Panc1 (cell line): ENCODE results near the gene MYO1A. TPM values are rescaled to one million over a fixed set of nuclear protein-coding genes. Genes with fewer than 3 reads are reported as not detected.

ENCODE experiments used
- ATAC-seq: fragments of 200-7000 bp; cut with Tn5 transposase; 2 replicates; pipeline ENCODE4 v1.9.1; 2020; ENCODE audit warnings: mild to moderate bottlenecking, moderate library complexity
- BruUV-seq: library from RNA; stranded (reverse); fragments of 400-500 nt; replicated peaks from 2 replicates; lab custom pipeline; 2021; lab: Mats Ljungman, UMichigan
- CTCF ChIA-PET: fragments of 300-600 bp; sonication (Branson Sonifier 250); formaldehyde crosslinking; loops from one replicate; lab custom pipeline; 2022; ENCODE audit warnings: antibody characterized with exemption; lab: Charles Lee
- POLR2A ChIA-PET: fragments of 300-600 bp; sonication (Branson Sonifier 250); formaldehyde crosslinking; loops from one replicate; lab custom pipeline; 2022; ENCODE audit warnings: antibody characterized with exemption; lab: Charles Lee
- DNase-seq: peaks from one replicate; pipeline ENCODE4 v3.0.0-alpha.2; 2010; ENCODE audit warnings: low read depth, low spot score
- H3K27ac ChIP-seq: 2 replicates; pipeline ENCODE4 v1.5.1; 2011; ENCODE audit warnings: mild to moderate bottlenecking, low read length, inconsistent platforms
- H3K27me3 ChIP-seq: fragments of 200-500 bp; sonication (Bioruptor generic); 2 replicates; pipeline ENCODE4 v1.6.0; 2014; ENCODE audit warnings: low read length, inconsistent platforms; ENCODE audit not compliant: control insufficient read depth, insufficient read depth
- H3K36me3 ChIP-seq: fragments of 200-500 bp; sonication (Bioruptor generic); 2 replicates; pipeline ENCODE4 v1.5.1; 2014; ENCODE audit warnings: inconsistent platforms, mild to moderate bottlenecking, low read length, moderate library complexity; ENCODE audit not compliant: control insufficient read depth, insufficient read depth
- H3K4me1 ChIP-seq: 2 replicates; pipeline ENCODE4 v1.5.1; 2011; ENCODE audit warnings: inconsistent platforms, mild to moderate bottlenecking, low read length, moderate library complexity; ENCODE audit not compliant: control insufficient read depth, insufficient read depth
- H3K4me3 ChIP-seq, 2 experiments: 2 replicates each; pipeline ENCODE4 v1.5.1; 2011 to 2012; ENCODE audit warnings: low read depth in 2 of 2, low read length in 2 of 2, mild to moderate bottlenecking in 2 of 2, inconsistent platforms in 1 of 2, moderate library complexity in 1 of 2
- H3K9me3 ChIP-seq: fragments of 200-500 bp; sonication (Bioruptor generic); 2 replicates; pipeline ENCODE4 v1.5.1; 2014; ENCODE audit warnings: low read depth, mild to moderate bottlenecking, inconsistent platforms, low read length, moderate library complexity; ENCODE audit not compliant: control insufficient read depth, insufficient read depth
- CTCF ChIP-seq: fragments of 450-650 bp; IDR thresholded peaks from 2 replicates; pipeline ENCODE4 v1.5.1; 2017; ENCODE audit warnings: mild to moderate bottlenecking
- POLR2AphosphoS5 ChIP-seq: IDR thresholded peaks from 2 replicates; pipeline ENCODE4 v1.6.1; 2012; ENCODE audit warnings: mild to moderate bottlenecking, low read depth, low read length, moderate library complexity
- REST ChIP-seq, 2 experiments: IDR thresholded peaks; 2 replicates each; pipeline ENCODE4 v1.6.1; 2011 to 2012; ENCODE audit warnings: low read depth in 2 of 2, control low read depth in 1 of 2, low read length in 1 of 2, mild to moderate bottlenecking in 1 of 2, moderate library complexity in 1 of 2; ENCODE audit not compliant: insufficient read depth in 1 of 2
- SIN3A ChIP-seq: IDR thresholded peaks from 2 replicates; pipeline ENCODE4 v1.6.1; 2012; ENCODE audit warnings: low read depth, mild to moderate bottlenecking, low read length, moderate library complexity, borderline replicate concordance; ENCODE audit not compliant: insufficient read depth
- TCF7L2 ChIP-seq: IDR thresholded peaks from 2 replicates; pipeline ENCODE4 v1.6.1; 2011; ENCODE audit warnings: mild to moderate bottlenecking, low read depth, low read length, inconsistent platforms
- in situ Hi-C: cut with HindIII; loops from 2 replicates; pipeline ENCODE4 v1.10.0; 2016; ENCODE audit warnings: low sequenced_read_pairs, low pct_unique_long_range_greater_than_20kb
- intact Hi-C: fragments of 100-400 bp; cut with micrococcal nuclease; formaldehyde crosslinking; loops from one replicate; pipeline ENCODE4 v1.10.0; 2022; ENCODE audit not compliant: unreplicated experiment
- total RNA-seq: library from RNA; stranded (reverse); gene quantifications from one replicate; pipeline ENCODE4 v1.2.1, GENCODE V29; 2021; ENCODE audit not compliant: unreplicated experiment

MYO1A gene
- total RNA-seq, 1 experiment from 2014 or later, result not detected

- no peak overlapping the region for H3K27ac ChIP-seq
- no TSS peak for BruUV-seq
- ChIA-PET POLR2A (no interaction called here), CTCF (interaction anchor here (0.6 to 0.8 kb wide), 2 partner anchors 39 to 100 kb away, joined by 3 to 5 read pairs; partner anchors contain the start of gene STAT6)
- in situ Hi-C loops, result no loop called here
- TF ChIP-seq POLR2AphosphoS5 (no peak), TCF7L2 (no peak), REST (IDR thresholded peaks at IDR 0.05; ENCODE audit: insufficient read depth in 1 of 2, low read depth in 2 of 2, low read length in 1 of 2) (no peak), SIN3A (no peak), CTCF (no peak)
- no peak overlapping the region for H3K4me3 ChIP-seq
- H3K4me1 ChIP-seq, result peaks cover 14% of the 10 kb centered on the region
- H3K36me3 ChIP-seq, result no peaks in the 10 kb centered on the region
- DNase-seq (no peak), ATAC-seq (no peak)
- H3K9me3 ChIP-seq, result no peaks in the 10 kb centered on the region
- peaks cover 14% of the 10 kb centered on the region for H3K27me3 ChIP-seq
- intact Hi-C loops, result no loop called here
Measured at GRCh38 chr12:57010627-57011247, 39.2 kb downstream of the MYO1A start.

GRCh38 chr12:57009949-57010626, 39.8 kb downstream of the MYO1A start:
- in situ Hi-C loops, result no loop called here
- ATAC-seq (no peak), DNase-seq (no peak)
- Histone ChIP-seq H3K4me3 (no peak overlapping the region), H3K27me3 (peaks cover 10% of the 10 kb centered on the region), H3K27ac (no peak overlapping the region), H3K36me3 (no peaks in the 10 kb centered on the region), H3K9me3 (no peaks in the 10 kb centered on the region), H3K4me1 (peaks cover 14% of the 10 kb centered on the region)
- no TSS peak for BruUV-seq
- CTCF ChIA-PET, result interaction anchor here (0.6 kb wide), 1 partner anchor 39 kb away, joined by 3 read pairs; no protein-coding TSS in a partner anchor
- intact Hi-C loops, result loop anchor here (2.0 kb wide), 1 partner anchor 103 kb away; no protein-coding TSS in a partner anchor
- POLR2A ChIA-PET, result no interaction called here
- TF ChIP-seq CTCF (no peak), SIN3A (no peak), POLR2AphosphoS5 (no peak), REST (IDR thresholded peaks at IDR 0.05; ENCODE audit: insufficient read depth in 1 of 2, low read depth in 2 of 2, low read length in 1 of 2) (no peak), TCF7L2 (no peak)
